Loucy (cell line): ENCODE results near the gene MBOAT7.

Experiments used
- H2AFZ ChIP-seq: fragments of 200-600 bp; sonication (generic); 2 replicates; pipeline ENCODE4 v1.6.0; 2016; ENCODE audit warnings: antibody characterized with exemption, mild to moderate bottlenecking, low read length, moderate library complexity
- H3F3A ChIP-seq: fragments of 200-600 bp; 2 replicates; pipeline ENCODE4 v1.6.0; 2016; ENCODE audit warnings: antibody characterized with exemption, low read depth, mild to moderate bottlenecking
- H3K27me3 ChIP-seq: fragments of 200-600 bp; sonication (generic); 2 replicates; pipeline ENCODE4 v1.6.1; 2014; ENCODE audit warnings: low read length, mild to moderate bottlenecking; ENCODE audit not compliant: insufficient read depth, poor library complexity, severe bottlenecking
- H3K36me3 ChIP-seq: fragments of 200-600 bp; sonication (generic); 2 replicates; pipeline ENCODE4 v1.6.1; 2016; ENCODE audit warnings: low read length; ENCODE audit not compliant: insufficient read depth
- H3K4me1 ChIP-seq: fragments of 200-600 bp; sonication (generic); 2 replicates; pipeline ENCODE4 v1.5.1; 2014; ENCODE audit warnings: low read length, mild to moderate bottlenecking; ENCODE audit not compliant: insufficient read depth, poor library complexity, severe bottlenecking
- H3K4me2 ChIP-seq: fragments of 200-600 bp; sonication (generic); 2 replicates; pipeline ENCODE4 v1.6.0; 2014; ENCODE audit warnings: antibody characterized with exemption, low read length, low read depth, mild to moderate bottlenecking; ENCODE audit not compliant: poor library complexity, severe bottlenecking
- H3K4me3 ChIP-seq: fragments of 200-600 bp; sonication (generic); 2 replicates; pipeline ENCODE4 v1.5.1; 2014; ENCODE audit warnings: low read length, mild to moderate bottlenecking, mixed read lengths; ENCODE audit not compliant: poor library complexity, severe bottlenecking
- H3K79me2 ChIP-seq: fragments of 200-600 bp; sonication (generic); 2 replicates; pipeline ENCODE4 v1.6.1; 2014; ENCODE audit warnings: low read length; ENCODE audit not compliant: insufficient read depth
- H3K9ac ChIP-seq: fragments of 200-600 bp; sonication (generic); 2 replicates; pipeline ENCODE4 v1.6.0; 2014; ENCODE audit warnings: mild to moderate bottlenecking, low read depth, low read length, moderate library complexity; ENCODE audit not compliant: poor library complexity, severe bottlenecking
- H3K9me2 ChIP-seq: fragments of 200-600 bp; sonication (generic); replicated peaks from 2 replicates; pipeline ENCODE4 v1.6.1; 2016; ENCODE audit warnings: low read depth, low read length, mixed read lengths
- H3K9me3 ChIP-seq: fragments of 200-600 bp; sonication (generic); 2 replicates; pipeline ENCODE4 v1.6.1; 2014; ENCODE audit warnings: mild to moderate bottlenecking, antibody characterized with exemption, low read length, low read depth; ENCODE audit not compliant: insufficient read depth
- H4K20me1 ChIP-seq: fragments of 200-600 bp; sonication (generic); 2 replicates; pipeline ENCODE4 v1.6.0; 2014; ENCODE audit warnings: antibody characterized with exemption, low read length, mild to moderate bottlenecking; ENCODE audit not compliant: insufficient read depth, poor library complexity, severe bottlenecking
- CTCF ChIP-seq: fragments of 200-600 bp; sonication (generic); conservative IDR thresholded peaks from 2 replicates; pipeline ENCODE4 v1.5.1; 2014; ENCODE audit warnings: mild to moderate bottlenecking, antibody characterized with exemption, low read length
- EZH2phosphoT487 ChIP-seq: fragments of 200-600 bp; IDR thresholded peaks from 2 replicates; pipeline ENCODE4 v1.6.1; 2018; ENCODE audit warnings: antibody characterized with exemption, mild to moderate bottlenecking, moderate library complexity, borderline replicate concordance

The MBOAT7 gene

GRCh38 chr19:54155694-54156093, 33.7 kb downstream of the MBOAT7 start:
- H4K20me1 ChIP-seq, result peaks cover 16% of the 10 kb centered on the region
- no peaks in the 10 kb centered on the region for H3K9me2 ChIP-seq
- H3K79me2 ChIP-seq, result peaks cover 26% of the 10 kb centered on the region
- H3K4me2 ChIP-seq, result no peak overlapping the region
- H3F3A ChIP-seq, result peaks cover 10% of the 10 kb centered on the region; the same call in 1 of the 2 replicates
- H3K9ac ChIP-seq, result no peak overlapping the region
- no peak overlapping the region for H2AFZ ChIP-seq
- no peak for TF ChIP-seq CTCF
- no peak for TF ChIP-seq EZH2phosphoT487
- H3K27me3 ChIP-seq, result no peaks in the 10 kb centered on the region
- no peak overlapping the region for H3K4me3 ChIP-seq
- H3K4me1 ChIP-seq, result peaks cover 17% of the 10 kb centered on the region
- peaks cover 59% of the 10 kb centered on the region; the same call in 1 of the 2 replicates for H3K36me3 ChIP-seq
- H3K9me3 ChIP-seq, result no peaks in the 10 kb centered on the region

- Histone ChIP-seq H3K9me3 (no peaks in the 10 kb centered on the region), H3K36me3 (peaks cover 68% of the 10 kb centered on the region; the same call in 1 of the 2 replicates), H3F3A (peaks cover 10% of the 10 kb centered on the region; the same call in 1 of the 2 replicates), H3K9ac (no peak overlapping the region), H4K20me1 (peaks cover 16% of the 10 kb centered on the region), H2AFZ (no peak overlapping the region), H3K27me3 (no peaks in the 10 kb centered on the region), H3K9me2 (no peaks in the 10 kb centered on the region), H3K4me1 (peaks cover 13% of the 10 kb centered on the region), H3K79me2 (peaks cover 20% of the 10 kb centered on the region), H3K4me3 (no peak overlapping the region), H3K4me2 (no peak overlapping the region)
- TF ChIP-seq CTCF, result no peak
- TF ChIP-seq EZH2phosphoT487, result no peak
Measured at GRCh38 chr19:54154603-54155345, 34.6 kb downstream of the MBOAT7 start.

GRCh38 chr19:54153731-54154326, 35.6 kb downstream of the MBOAT7 start:
- H3K79me2 ChIP-seq, result peaks cover 16% of the 10 kb centered on the region
- H3K27me3 ChIP-seq, result no peaks in the 10 kb centered on the region
- TF ChIP-seq EZH2phosphoT487, result no peak
- TF ChIP-seq CTCF, result no peak
- no peaks in the 10 kb centered on the region for H3K9me2 ChIP-seq
- H4K20me1 ChIP-seq, result peaks cover 13% of the 10 kb centered on the region
- no peak overlapping the region for H3K9ac ChIP-seq
- H2AFZ ChIP-seq, result no peak overlapping the region
- peaks cover 9% of the 10 kb centered on the region for H3K4me1 ChIP-seq
- H3K9me3 ChIP-seq, result no peaks in the 10 kb centered on the region
- peaks cover 10% of the 10 kb centered on the region; the same call in 1 of the 2 replicates for H3F3A ChIP-seq
- no peak overlapping the region for H3K4me2 ChIP-seq
- H3K4me3 ChIP-seq, result no peak overlapping the region
- peaks cover 77% of the 10 kb centered on the region; the same call in 1 of the 2 replicates for H3K36me3 ChIP-seq
